ENCODE data around the gene XNDC1N. TPM values are rescaled to one million over a fixed set of nuclear protein-coding genes. Genes with fewer than 3 reads are reported as not detected.
"Not testable (repeated sequence)": the region's sequence is repeated elsewhere in the genome, so short reads cannot be mapped to it uniquely, and the experiment has no call there.

The XNDC1N gene
- total and polyA plus RNA-seq, 4 donors: 4.3 to 9.3 (median 7.3) TPM

DNA sequence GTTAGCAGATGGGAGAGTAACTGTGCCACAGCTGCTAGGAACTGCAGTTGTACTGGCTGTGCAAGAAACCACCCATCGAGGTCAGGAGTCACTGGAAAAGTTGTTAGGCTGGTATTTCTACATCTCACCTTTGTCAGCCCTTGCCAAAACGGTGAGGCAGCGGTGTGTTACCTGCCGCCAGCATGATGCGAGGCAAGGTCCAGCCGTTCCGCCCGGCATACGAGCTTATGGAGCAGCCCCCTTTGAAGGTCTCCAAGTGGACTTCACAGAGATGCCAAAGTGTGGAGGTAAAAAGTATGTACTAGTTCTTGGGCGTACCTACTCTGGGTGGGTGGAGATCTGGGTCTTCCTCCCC lies 16.4 kb downstream of the XNDC1N start:
- DNase-seq (ENCODE audit: low read depth in 4 of 6, low spot score in 6 of 6); H3K4me1 ChIP-seq (ENCODE audit: control insufficient read depth, insufficient read depth, low read length); H3K4me3 ChIP-seq (ENCODE audit: low read depth, low read length); H3K27me3 ChIP-seq (ENCODE audit: control insufficient read depth, insufficient read depth, low read length); H3K27ac ChIP-seq (ENCODE audit: low read depth, low read length); H3K9me3 ChIP-seq (ENCODE audit: control insufficient read depth, insufficient read depth, low read length): not testable (repeated sequence)
- peaks cover 24% of the 10 kb centered on the region for H3K36me3 ChIP-seq (ENCODE audit: control insufficient read depth, insufficient read depth, low read length)
- 94% methylated on average over 8 of the region's 10 CpGs for WGBS (ENCODE audit: insufficient coverage)

DNA sequence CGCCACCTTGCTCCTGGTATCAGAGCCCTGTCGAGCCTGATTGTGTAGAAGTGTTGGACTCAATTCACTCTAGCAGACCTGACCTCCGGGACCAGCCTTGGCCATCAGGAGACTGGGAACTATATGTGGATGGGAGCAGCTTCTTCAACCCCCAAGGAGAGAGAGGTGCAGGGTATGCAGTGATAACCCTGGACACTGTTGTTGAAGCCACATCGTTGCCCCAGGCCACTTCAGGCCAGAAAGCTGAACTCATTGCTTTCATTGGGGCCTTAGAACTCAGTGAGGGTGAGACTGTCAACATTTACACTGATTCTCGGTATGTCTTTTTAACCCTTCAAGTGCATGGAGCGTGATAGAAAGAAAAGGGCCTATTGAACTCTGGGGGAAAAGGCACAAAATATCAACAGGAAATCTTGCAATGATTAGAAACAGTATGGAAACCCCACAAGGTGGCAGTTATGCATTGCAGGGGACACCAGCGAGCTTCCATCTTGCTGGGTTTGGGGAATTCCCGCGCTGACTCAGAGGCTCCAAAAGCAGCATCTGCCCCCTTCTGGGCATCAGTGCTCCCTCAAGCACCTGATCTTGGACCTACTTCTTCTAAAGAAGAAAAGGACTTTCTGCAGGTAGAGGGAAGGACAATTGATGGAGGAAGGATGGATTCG lies 16.9 kb downstream of the XNDC1N start:
- H3K4me1 ChIP-seq (ENCODE audit: control insufficient read depth, insufficient read depth, low read length); H3K27ac ChIP-seq (ENCODE audit: low read depth, low read length); H3K9me3 ChIP-seq (ENCODE audit: control insufficient read depth, insufficient read depth, low read length); DNase-seq (ENCODE audit: low read depth in 4 of 6, low spot score in 6 of 6); H3K27me3 ChIP-seq (ENCODE audit: control insufficient read depth, insufficient read depth, low read length); H3K4me3 ChIP-seq (ENCODE audit: low read depth, low read length): not testable (repeated sequence)
- WGBS (ENCODE audit: insufficient coverage): 88% methylated on average over 5 of the region's 10 CpGs
- H3K36me3 ChIP-seq (ENCODE audit: control insufficient read depth, insufficient read depth, low read length): peaks cover 23% of the 10 kb centered on the region

DNA sequence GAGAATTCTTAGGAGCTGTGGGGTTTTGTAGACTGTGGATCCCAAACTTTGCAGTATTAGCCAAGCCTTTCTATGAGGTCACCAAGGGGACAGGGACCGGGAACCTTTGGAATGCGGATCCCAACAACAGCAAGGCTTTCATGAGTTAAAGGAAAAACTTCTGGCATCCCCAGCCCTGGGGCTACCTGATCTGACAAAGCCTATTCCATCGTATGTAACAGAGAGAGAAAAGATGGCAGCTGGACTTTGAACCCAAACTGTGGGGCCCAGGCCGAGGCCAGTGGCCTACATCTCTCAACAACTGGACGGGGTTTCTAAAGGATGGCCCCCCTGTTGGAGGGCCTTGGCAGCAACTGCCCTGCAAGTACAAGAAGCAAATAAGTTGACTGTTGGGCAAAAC lies 17.6 kb downstream of the XNDC1N start:
- not testable (repeated sequence) for H3K4me1 ChIP-seq (ENCODE audit: control insufficient read depth, insufficient read depth, low read length); H3K9me3 ChIP-seq (ENCODE audit: control insufficient read depth, insufficient read depth, low read length); H3K27ac ChIP-seq (ENCODE audit: low read depth, low read length); DNase-seq (ENCODE audit: low read depth in 4 of 6, low spot score in 6 of 6); H3K27me3 ChIP-seq (ENCODE audit: control insufficient read depth, insufficient read depth, low read length); H3K4me3 ChIP-seq (ENCODE audit: low read depth, low read length)
- peaks cover 20% of the 10 kb centered on the region for H3K36me3 ChIP-seq (ENCODE audit: control insufficient read depth, insufficient read depth, low read length)
- WGBS (ENCODE audit: insufficient coverage): 59% methylated on average over 5 of the region's 5 CpGs

DNA sequence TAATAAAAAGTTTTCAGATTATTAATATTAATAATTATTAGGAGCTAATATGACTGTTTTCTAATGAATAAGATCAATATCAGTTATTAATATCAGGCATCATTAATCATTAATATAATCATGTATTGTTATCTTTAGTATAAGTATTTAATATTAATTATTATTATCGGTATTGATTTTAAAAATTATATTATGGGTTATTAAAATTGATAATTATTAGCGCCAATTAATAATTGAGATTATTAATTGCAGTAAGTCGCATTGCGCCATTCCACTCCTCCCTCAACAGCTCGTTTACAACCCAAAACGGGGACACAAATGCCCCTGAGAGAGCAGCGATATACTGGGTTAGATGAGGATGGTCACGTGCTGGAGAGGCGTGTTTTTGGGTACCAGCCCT lies 20.2 kb downstream of the XNDC1N start:
- Histone ChIP-seq H3K9me3 (ENCODE audit: control insufficient read depth, insufficient read depth, low read length) (no peaks in the 10 kb centered on the region), H3K27me3 (ENCODE audit: control insufficient read depth, insufficient read depth, low read length) (no peaks in the 10 kb centered on the region), H3K4me1 (ENCODE audit: control insufficient read depth, insufficient read depth, low read length) (no peaks in the 10 kb centered on the region), H3K4me3 (ENCODE audit: low read depth, low read length) (no peak overlapping the region), H3K36me3 (ENCODE audit: control insufficient read depth, insufficient read depth, low read length) (peaks cover 6% of the 10 kb centered on the region), H3K27ac (ENCODE audit: low read depth, low read length) (no peak overlapping the region)
- WGBS (ENCODE audit: insufficient coverage): 94% methylated on average over 3 of the region's 9 CpGs
- DNase-seq (ENCODE audit: low read depth in 4 of 6, low spot score in 6 of 6): no peak

DNA sequence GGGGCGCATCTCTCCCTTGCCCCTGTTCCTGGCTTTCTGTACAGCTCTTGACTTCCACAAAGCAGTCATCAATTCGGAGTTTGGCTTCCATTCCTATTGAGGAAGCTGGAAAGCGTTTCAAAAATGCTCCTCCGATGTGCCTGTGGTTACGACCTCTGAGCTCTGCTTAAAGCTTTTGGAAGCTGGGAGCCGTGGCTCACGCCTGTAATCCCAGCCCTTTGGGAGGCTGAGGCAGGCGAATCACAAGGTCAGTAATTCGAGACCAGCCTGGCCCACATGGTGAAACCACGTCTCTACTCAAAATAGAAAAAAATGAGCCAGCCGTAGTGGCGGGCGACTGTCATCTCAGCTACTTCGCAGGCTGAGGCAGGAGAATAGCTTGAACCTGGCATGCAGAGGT lies 27.3 kb downstream of the XNDC1N start:
- H3K27ac ChIP-seq (ENCODE audit: low read depth, low read length); H3K9me3 ChIP-seq (ENCODE audit: control insufficient read depth, insufficient read depth, low read length); DNase-seq (ENCODE audit: low read depth in 4 of 6, low spot score in 6 of 6); H3K4me1 ChIP-seq (ENCODE audit: control insufficient read depth, insufficient read depth, low read length); H3K4me3 ChIP-seq (ENCODE audit: low read depth, low read length); H3K27me3 ChIP-seq (ENCODE audit: control insufficient read depth, insufficient read depth, low read length); H3K36me3 ChIP-seq (ENCODE audit: control insufficient read depth, insufficient read depth, low read length): not testable (repeated sequence)
- WGBS (ENCODE audit: insufficient coverage): 88% methylated on average over 14 of the region's 14 CpGs

DNA sequence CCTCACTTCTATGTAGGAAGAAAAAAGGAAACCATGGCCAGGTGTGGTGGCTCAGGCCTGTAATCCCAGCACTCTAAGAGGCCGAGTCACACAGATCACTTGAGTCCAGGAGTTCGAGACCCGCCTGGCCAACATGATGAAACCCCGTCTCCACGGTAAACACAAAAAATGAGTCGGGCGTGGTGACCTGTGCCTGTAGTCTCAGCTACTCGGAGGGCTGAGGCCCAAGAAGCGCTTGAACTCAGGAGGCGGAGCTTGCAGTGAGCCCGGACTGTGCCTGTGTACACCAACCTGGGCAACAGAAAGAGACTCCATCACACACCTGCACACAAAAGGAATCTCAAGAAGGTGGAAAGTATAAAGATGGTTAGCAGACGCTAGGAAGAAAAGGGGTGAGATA lies 32.4 kb downstream of the XNDC1N start:
- Histone ChIP-seq H3K36me3 (ENCODE audit: control insufficient read depth, insufficient read depth, low read length) (peaks cover 3% of the 10 kb centered on the region), H3K27ac (ENCODE audit: low read depth, low read length) (no peak overlapping the region), H3K9me3 (ENCODE audit: control insufficient read depth, insufficient read depth, low read length) (no peaks in the 10 kb centered on the region), H3K4me1 (ENCODE audit: control insufficient read depth, insufficient read depth, low read length) (no peaks in the 10 kb centered on the region), H3K4me3 (ENCODE audit: low read depth, low read length) (no peak overlapping the region), H3K27me3 (ENCODE audit: control insufficient read depth, insufficient read depth, low read length) (no peaks in the 10 kb centered on the region)
- 96% methylated on average over 9 of the region's 12 CpGs for WGBS (ENCODE audit: insufficient coverage)
- DNase-seq (ENCODE audit: low read depth in 4 of 6, low spot score in 6 of 6): no peak

DNA sequence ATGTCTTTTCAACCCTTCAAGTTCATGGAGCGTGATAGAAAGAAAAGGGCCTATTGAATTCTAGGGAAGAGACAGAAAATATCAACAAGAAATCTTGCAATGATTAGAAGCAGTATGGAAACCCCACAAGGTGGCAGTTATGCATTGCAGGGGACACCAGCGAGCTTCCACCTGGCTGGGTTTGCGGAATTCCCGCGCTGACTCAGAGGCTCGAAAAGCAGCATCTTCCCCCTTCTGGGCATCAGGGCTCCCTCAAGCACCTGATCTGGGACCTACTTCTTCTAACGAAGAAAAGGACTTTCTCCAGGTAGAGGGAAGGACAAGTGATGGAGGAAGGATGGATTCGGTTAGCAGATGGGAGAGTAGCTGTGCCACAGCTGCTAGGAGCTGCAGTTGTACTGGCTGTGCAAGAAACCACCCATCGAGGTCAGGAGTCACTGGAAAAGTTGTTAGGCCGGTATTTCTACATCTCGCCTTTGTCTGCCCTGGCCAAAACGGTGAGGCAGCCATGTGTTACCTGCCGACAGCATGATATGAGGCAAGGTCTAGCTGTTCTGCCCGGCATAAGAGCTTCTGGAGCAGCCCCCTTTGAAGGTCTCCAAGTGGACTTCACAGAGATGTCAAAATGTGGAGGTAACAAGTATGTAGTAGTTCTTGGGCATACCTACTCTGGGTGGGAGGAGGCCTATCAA lies 39.1 kb downstream of the XNDC1N start:
- not testable (repeated sequence) for H3K27ac ChIP-seq (ENCODE audit: low read depth, low read length); H3K4me3 ChIP-seq (ENCODE audit: low read depth, low read length); H3K9me3 ChIP-seq (ENCODE audit: control insufficient read depth, insufficient read depth, low read length); H3K36me3 ChIP-seq (ENCODE audit: control insufficient read depth, insufficient read depth, low read length); DNase-seq (ENCODE audit: low read depth in 4 of 6, low spot score in 6 of 6); H3K4me1 ChIP-seq (ENCODE audit: control insufficient read depth, insufficient read depth, low read length); H3K27me3 ChIP-seq (ENCODE audit: control insufficient read depth, insufficient read depth, low read length)
- WGBS (ENCODE audit: insufficient coverage): 92% methylated on average over 9 of the region's 14 CpGs

DNA sequence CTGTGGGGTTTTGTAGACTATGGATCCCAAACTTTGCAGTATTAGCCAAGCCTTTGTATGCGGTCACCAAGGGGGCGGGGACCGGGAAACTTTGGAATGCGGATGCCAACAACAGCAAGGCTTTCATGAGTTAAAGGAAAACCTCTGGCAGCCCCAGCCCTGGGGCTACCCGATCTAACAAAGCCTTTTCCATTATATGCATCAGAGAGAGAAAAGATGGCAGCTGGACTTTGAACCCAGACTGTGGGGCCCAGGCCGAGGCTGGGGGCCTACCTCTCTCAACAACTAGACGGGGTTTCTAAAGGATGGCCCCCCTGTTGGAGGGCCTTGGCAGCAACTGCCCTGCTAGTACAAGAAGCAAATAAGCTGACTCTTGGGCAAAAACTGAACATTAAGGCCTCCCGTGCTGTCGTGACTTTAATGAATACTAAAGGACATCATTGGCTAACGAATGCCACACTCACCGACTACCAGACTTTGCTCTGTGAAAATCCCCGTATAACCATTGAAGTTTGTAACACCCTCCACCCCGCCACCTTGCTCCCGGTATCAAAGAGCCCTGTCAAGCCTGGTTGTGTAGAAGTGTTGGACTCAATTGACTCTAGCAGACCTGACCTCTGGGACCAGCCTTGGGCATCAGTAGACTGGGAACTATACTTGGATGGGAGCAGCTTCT lies 39.9 kb downstream of the XNDC1N start:
- H3K9me3 ChIP-seq (ENCODE audit: control insufficient read depth, insufficient read depth, low read length); H3K36me3 ChIP-seq (ENCODE audit: control insufficient read depth, insufficient read depth, low read length); H3K4me3 ChIP-seq (ENCODE audit: low read depth, low read length); H3K27me3 ChIP-seq (ENCODE audit: control insufficient read depth, insufficient read depth, low read length); H3K27ac ChIP-seq (ENCODE audit: low read depth, low read length); H3K4me1 ChIP-seq (ENCODE audit: control insufficient read depth, insufficient read depth, low read length); DNase-seq (ENCODE audit: low read depth in 4 of 6, low spot score in 6 of 6): not testable (repeated sequence)
- WGBS (ENCODE audit: insufficient coverage): 70% methylated on average over 8 of the region's 14 CpGs

DNA sequence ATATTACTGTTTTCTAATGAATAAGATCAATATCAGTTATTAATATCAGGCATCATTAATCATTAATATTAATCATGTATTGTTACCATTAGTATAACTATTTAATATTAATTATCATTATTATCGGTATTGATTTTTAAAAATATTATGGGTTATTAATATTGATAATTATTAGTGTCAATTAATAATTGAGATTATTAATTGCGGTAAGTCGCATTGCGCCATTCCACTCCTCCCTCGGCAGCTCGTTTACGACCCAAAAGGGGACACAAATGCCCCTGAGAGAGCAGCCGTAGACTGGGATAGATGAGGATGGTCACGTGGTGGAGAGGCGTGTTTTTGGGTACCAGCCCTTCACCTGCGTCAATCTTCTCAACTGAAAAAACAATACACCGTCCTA lies 42.6 kb downstream of the XNDC1N start:
- not testable (repeated sequence) for H3K4me3 ChIP-seq (ENCODE audit: low read depth, low read length); H3K9me3 ChIP-seq (ENCODE audit: control insufficient read depth, insufficient read depth, low read length); H3K27me3 ChIP-seq (ENCODE audit: control insufficient read depth, insufficient read depth, low read length); H3K27ac ChIP-seq (ENCODE audit: low read depth, low read length); DNase-seq (ENCODE audit: low read depth in 4 of 6, low spot score in 6 of 6); H3K36me3 ChIP-seq (ENCODE audit: control insufficient read depth, insufficient read depth, low read length); H3K4me1 ChIP-seq (ENCODE audit: control insufficient read depth, insufficient read depth, low read length)
- 100% methylated on average over 2 of the region's 12 CpGs for WGBS (ENCODE audit: insufficient coverage)

All from spinal cord (tissue), 10 donors.